Dermis microvascular lymphatic vessel endothelial cell (primary cell): ENCODE data around the gene RHEX. TPM values are rescaled to one million over a fixed set of nuclear protein-coding genes. Genes with fewer than 3 reads are reported as not detected.

Experiments used
- DNase-seq, 2 donors: peaks; one replicate each; pipeline versions ENCODE4 v3.0.0 to v3.0.0-alpha.2; 2010; ENCODE audit warnings: low read depth in 2 of 2
- total RNA-seq: library from RNA; depleted of rRNA; stranded (reverse); fragments of >200 nt; gene quantifications from 2 replicates; pipeline ENCODE4 v1.2.1, GENCODE V29; 2014

Gene RHEX
- total RNA-seq, 1 donor from 2014 or later: not detected

GRCh38 chr1:206089341-206089740 is 36.4 kb downstream of the RHEX start:
- DNase-seq: no peak

DNA sequence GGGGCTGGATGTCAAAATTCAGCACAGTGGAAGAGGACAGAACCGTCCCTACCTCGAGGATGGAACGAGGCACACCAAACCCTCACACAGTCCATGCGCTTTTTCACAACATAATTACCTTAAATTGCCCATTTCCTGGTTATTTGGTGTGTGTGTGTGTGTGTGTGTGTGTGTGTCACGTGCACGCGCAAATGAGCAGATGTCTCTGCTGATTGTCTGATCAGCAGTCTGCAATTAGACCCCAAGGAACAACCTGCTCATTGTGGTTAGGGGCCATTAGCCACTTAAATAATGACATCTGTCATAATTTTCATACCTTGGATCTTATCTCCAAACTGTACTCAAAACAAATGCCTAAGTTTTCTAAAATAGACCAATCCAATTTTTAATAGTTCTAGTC is 41.1 kb downstream of the RHEX start:
- DNase-seq: no peak

DNA sequence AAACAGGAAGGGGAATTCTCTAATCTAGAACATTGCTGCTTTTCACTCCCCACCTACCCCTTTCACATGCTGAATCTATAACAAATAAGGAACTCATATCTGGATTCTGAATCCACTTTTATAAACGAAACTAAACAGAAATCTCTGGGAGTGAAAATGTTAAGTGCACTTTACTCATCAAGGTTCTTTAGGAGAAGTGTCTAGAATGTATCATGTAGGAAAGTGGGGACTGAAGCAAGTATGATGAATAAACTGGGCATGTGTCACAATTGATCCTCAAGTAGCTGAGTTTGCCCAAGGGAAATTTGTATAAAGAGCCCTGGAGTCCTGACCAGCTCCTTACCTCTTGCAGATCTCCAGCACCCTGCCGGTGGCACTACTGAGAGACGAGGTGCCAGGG is 44.4 kb downstream of the RHEX start:
- DNase-seq: no peak

- DNase-seq: no peak
Observed at GRCh38 chr1:206098242-206098919, 45.4 kb downstream of the RHEX start.

DNA sequence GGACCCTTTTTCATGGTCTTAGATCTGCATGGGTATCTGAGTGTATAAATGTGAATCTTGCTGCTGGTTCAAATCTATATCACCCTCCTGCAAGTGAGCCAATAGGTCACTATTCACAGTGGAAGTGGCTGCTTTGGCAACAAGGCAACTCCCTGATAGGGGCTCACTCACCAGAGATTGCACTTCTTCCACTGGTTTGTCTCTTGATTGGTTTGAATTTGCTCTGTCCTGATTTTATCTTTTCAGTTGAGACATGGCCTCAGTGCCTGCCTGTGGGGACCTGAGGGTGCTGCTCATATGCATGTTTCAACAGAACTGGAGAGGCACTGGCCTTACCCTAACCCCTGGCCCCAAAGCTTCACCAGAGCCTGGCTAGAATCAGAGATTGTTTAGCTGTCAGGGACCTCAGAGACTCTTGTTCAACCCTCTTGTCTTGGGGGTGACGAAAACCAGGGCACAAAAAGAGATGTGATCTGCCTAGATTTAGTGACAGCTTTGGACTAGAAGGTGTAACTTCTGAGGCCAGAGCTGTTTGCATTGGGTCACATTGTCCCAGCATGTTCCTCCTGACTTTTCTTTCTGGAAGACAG is 47.3 kb downstream of the RHEX start:
- no peak for DNase-seq

GRCh38 chr1:206101351-206102045 is 48.5 kb downstream of the RHEX start:
- no peak for DNase-seq

- peak in 1 of 2 donors; percentile 19 for DNase-seq
Observed at GRCh38 chr1:206102292-206102936, 49.4 kb downstream of the RHEX start.

GRCh38 chr1:206103979-206104378 is 51.0 kb downstream of the RHEX start:
- DNase-seq: no peak

DNA sequence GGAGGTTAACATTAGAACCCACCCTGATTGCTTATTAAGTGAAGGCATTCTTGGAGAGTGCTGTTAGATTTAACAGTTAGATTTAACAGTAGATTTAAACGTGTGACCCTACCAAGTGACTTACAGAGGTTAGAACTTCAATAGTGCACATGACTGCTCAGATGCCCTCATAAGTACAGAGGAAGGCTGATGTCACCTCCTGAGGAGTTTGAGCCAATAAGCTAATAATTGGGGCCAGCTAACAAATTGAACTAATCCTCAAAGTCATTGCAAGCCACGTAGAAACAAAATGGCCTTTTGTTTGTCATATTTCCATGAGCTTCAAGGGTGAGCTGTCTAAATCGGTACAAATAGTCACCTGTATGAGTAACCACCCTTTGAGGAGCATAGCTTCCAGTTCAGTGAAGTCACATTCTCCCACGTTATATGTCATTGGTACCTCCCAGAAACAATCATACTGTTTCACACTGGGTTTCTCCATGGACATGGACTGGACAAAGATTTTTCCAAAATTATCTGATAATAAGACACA is 52.6 kb downstream of the RHEX start:
- DNase-seq: peak in 1 of 2 donors; percentile 24

- DNase-seq: peak; percentile 36 to 70
Observed at GRCh38 chr1:206106328-206107167, 53.6 kb downstream of the RHEX start.

DNA sequence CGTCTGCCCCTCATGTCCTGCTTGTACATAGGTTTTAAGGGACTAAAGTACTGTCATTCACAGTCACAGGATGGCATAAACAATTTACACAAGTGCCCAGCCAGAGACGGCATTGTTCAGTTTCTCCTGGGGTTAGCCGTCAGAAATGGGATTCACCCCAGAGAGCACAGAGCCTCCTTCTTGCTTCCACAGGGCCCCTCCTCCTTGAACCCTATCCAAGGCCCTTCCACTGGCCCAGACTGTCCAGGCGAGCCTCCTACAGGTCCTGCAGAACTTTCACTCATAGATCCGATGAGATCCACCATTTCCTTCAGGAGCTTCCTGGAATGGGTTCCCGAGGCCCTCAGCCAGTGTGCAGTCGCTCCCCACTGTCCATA is 54.2 kb downstream of the RHEX start:
- no peak for DNase-seq

GRCh38 chr1:206108635-206109034 is 55.7 kb downstream of the RHEX start:
- no peak for DNase-seq

GRCh38 chr1:206109718-206110117 is 56.7 kb downstream of the RHEX start:
- no peak for DNase-seq

GRCh38 chr1:206110161-206110560 is 57.2 kb downstream of the RHEX start:
- DNase-seq: no peak

DNA sequence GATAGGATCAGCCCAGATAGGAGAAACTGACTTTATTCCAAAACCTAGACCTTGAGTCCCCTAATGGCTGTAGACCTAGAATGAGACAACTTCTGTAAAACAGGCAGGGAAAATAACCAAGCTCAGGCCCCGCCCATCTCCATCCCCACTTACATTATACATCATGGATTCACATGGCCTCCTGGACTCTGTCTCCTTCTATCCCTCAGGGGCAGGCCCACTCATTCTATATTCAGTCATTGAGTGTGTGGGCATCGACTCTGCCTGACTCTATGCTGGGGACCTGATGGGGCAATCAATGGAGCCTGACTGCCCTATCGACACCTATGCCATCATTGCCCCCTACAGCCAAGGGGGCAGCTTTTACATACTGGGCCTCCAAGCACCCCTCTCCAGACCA is 57.8 kb downstream of the RHEX start:
- DNase-seq: no peak

GRCh38 chr1:206111271-206111927 is 58.4 kb downstream of the RHEX start:
- DNase-seq: no peak

DNA sequence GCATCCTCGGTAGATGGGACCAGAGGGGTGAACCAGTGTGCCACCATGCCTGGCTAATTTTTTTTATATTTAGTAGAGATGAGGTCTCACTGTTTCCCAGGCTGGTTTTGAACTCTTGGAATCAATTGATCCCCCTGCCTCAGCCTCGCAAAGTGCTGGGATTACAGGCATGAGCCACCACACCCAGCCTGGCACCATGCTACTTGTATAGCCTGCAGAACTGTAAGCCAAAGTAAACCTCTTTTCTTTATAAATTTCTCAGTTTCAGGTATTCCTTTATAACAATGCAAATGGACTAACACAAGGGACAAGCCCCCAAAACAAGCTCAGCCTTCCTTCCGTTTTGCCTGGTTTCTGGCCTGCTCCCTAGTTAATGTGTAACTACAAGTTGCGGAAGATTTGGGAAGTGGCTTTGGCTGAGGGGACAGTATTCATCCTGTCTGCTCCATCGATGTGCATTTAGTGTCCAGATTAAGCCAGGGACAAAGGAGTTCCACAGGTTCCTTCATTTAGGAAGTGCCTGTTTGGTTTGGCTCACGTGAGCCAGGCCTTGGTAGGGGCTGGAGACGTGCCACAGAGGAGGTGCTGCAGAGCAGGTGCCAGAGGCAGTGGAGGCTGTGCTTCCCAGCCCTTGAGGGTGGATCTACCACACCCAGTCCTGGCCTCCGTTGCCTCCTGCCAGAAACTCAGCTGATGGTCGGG is 59.8 kb downstream of the RHEX start:
- no peak for DNase-seq

- no peak for DNase-seq
Observed at GRCh38 chr1:206114692-206115640, 62.0 kb downstream of the RHEX start.

GRCh38 chr1:206115791-206116190 is 62.8 kb downstream of the RHEX start:
- no peak for DNase-seq
